Stomach smooth muscle (tissue), 2 donors: Measurements from ENCODE around the gene IL6R.

Source experiments
- H3K27ac ChIP-seq: one replicate; pipeline ENCODE4 v1.7.0; 2013; ENCODE audit warnings: mild to moderate bottlenecking, low read length, inconsistent platforms
- H3K27me3 ChIP-seq, 2 donors: one replicate each; pipeline ENCODE4 v1.7.0; 2013; ENCODE audit warnings: low read length in 2 of 2; ENCODE audit not compliant: insufficient read depth in 2 of 2, control insufficient read depth in 1 of 2
- H3K36me3 ChIP-seq, 2 donors: one replicate each; pipeline ENCODE4 v1.7.0; 2013; ENCODE audit warnings: low read length in 2 of 2; ENCODE audit not compliant: control insufficient read depth in 2 of 2, insufficient read depth in 2 of 2
- H3K4me1 ChIP-seq: one replicate; pipeline ENCODE4 v1.7.0; 2013; ENCODE audit warnings: low read length; ENCODE audit not compliant: control insufficient read depth, insufficient read depth
- H3K4me3 ChIP-seq, 2 donors: one replicate each; pipeline ENCODE4 v1.7.0; 2013; ENCODE audit warnings: low read length in 2 of 2
- H3K9ac ChIP-seq, 2 donors: one replicate each; pipeline ENCODE4 v1.7.0; 2013; ENCODE audit warnings: low read length in 2 of 2, mild to moderate bottlenecking in 1 of 2
- H3K9me3 ChIP-seq, 2 donors: one replicate each; pipeline ENCODE4 v1.7.0; 2013; ENCODE audit warnings: low read length in 2 of 2; ENCODE audit not compliant: control insufficient read depth in 2 of 2
- donor health status: healthy.
- donor health status: Pancreatic carcinoma.

Gene IL6R

DNA sequence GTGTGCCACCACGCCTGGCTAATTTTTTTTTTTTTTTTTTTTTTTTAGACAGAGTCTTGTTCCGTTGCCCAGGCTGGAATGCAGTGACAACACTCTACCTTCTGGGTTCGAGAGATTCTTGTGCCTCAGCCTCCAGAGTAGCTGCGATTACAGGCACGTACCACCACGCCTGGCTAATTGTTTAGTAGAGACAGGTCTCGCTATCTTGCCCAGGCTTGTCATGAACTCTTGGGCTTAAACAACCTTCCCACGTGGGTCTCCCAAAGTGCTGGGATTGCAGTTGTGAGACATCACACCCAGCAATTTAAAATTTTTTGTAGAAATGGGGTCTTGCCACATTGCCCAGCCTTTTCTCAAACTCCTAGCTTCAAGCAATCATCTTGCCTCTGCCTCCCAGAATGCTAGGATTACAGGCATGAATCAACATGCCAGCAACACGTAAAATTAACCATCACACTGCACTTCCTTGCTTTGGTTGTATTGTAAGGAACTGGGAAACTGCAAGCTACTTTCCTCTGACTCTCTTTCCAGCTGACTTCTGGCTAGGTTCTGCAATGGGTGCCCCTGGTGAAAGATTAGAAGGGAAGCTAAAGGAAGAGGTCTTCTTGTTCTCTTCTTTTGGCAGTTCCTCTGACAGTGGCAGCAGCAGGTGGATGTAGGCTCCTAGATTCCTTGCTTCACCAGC, 13.9 kb upstream of the IL6R start:
- no peak overlapping the region for H3K9ac ChIP-seq

DNA sequence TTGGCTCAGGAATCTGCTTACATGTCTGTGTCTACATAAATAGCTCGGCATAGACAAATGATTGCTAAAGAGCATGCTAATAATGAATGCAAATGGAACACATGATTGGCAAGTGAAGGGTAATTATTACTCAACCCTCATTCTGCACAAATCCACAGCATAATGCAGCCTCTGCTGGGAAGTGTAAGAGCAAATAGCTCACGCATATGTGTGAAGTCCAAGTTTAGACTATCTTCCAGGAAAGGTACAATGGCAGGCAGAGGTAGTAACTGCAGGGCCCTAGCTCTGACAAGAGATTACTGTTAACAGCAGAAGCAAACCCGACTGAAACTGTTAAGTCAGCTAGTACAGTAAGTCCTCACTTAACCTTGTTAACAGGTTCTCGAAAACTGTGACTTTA, 7.0 kb upstream of the IL6R start:
- no peak overlapping the region for H3K27ac ChIP-seq
- H3K36me3 ChIP-seq = no peaks in the 10 kb centered on the region
- H3K4me1 ChIP-seq = no peaks in the 10 kb centered on the region
- H3K9ac ChIP-seq = no peak overlapping the region
- H3K4me3 ChIP-seq = no peak overlapping the region
- H3K27me3 ChIP-seq = no peaks in the 10 kb centered on the region
- no peaks in the 10 kb centered on the region for H3K9me3 ChIP-seq

More for the DNA sequence above, 13.9 kb upstream of the IL6R start:
- Histone ChIP-seq H3K27me3 (no peaks in the 10 kb centered on the region), H3K4me1 (no peaks in the 10 kb centered on the region), H3K27ac (no peak overlapping the region), H3K4me3 (no peak overlapping the region), H3K9me3 (no peaks in the 10 kb centered on the region), H3K36me3 (no peaks in the 10 kb centered on the region)

DNA sequence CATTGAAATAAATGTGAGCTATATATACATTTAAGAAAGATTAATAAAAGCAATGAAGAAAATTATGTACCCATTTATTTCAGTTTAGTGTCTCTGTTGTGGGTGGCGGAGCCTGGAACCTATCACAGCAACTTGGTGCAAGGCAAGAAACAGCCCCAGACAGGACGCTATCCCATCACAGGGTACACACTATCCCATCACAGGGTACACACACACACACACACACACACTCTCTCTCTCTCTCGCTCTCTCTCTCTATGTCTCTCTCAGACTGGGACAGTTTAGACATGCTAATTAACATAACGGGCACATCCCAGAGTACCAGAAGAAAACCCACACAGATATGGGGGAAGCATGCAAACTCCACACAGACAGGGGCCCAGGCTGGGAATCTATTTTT, 6.5 kb upstream of the IL6R start:
- Histone ChIP-seq H3K9ac (no peak overlapping the region), H3K27me3 (no peaks in the 10 kb centered on the region), H3K4me3 (no peak overlapping the region), H3K9me3 (no peaks in the 10 kb centered on the region), H3K36me3 (no peaks in the 10 kb centered on the region), H3K4me1 (no peaks in the 10 kb centered on the region), H3K27ac (no peak overlapping the region)

DNA sequence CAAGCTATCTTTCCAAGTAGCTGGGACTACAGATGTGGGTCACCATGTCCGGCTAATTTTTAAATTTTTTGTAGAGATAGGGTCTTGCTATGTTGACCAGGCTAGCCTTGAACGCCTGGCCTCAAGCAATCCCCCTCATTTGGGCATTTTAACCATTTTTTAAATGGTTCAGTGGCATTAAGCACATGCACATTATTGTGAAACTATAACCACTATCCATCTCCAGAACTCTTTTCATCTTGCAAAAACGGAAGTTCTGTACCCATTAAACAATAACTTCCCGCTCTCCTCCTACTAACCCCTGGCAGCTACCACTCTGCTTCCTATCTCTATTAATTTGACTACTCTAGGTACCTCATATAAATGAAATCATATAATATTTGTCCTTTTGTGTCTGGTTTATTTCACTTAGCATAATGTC, 4.8 kb upstream of the IL6R start:
- Histone ChIP-seq H3K9ac (no peak overlapping the region), H3K4me1 (peaks cover 8% of the 10 kb centered on the region), H3K36me3 (no peaks in the 10 kb centered on the region), H3K4me3 (no peak overlapping the region), H3K27me3 (no peaks in the 10 kb centered on the region), H3K9me3 (no peaks in the 10 kb centered on the region), H3K27ac (no peak overlapping the region)

DNA sequence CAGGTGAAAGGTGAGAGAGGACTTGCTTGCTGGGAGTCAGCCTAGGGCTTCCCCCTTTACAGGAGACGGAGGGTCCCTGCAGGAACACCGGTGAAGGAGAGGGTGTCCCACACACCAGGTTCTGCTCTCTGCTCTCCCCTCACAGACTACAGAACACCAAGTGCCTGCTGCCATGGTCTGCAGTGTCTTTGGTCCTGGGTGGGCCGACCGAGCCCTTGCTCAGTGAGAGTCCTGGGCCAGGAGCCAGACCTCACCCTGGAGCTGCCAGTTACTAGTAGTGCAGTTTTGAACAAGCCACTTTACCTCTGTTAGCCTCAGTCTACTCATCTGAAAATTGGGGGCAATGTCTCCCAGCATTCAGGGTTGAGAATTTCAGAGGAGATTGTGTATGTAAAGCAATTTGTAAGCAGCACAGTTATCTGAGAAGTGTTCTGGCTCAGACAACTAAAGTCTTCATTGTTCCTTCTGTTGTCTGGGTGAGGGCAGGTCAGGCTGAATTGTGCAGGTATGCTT, 2.7 kb upstream of the IL6R start:
- no peak overlapping the region for H3K4me3 ChIP-seq
- no peak overlapping the region for H3K27ac ChIP-seq
- no peak overlapping the region for H3K9ac ChIP-seq
- peaks cover 28% of the 10 kb centered on the region for H3K4me1 ChIP-seq
- H3K36me3 ChIP-seq = no peaks in the 10 kb centered on the region
- no peaks in the 10 kb centered on the region for H3K9me3 ChIP-seq
- H3K27me3 ChIP-seq = no peaks in the 10 kb centered on the region

DNA sequence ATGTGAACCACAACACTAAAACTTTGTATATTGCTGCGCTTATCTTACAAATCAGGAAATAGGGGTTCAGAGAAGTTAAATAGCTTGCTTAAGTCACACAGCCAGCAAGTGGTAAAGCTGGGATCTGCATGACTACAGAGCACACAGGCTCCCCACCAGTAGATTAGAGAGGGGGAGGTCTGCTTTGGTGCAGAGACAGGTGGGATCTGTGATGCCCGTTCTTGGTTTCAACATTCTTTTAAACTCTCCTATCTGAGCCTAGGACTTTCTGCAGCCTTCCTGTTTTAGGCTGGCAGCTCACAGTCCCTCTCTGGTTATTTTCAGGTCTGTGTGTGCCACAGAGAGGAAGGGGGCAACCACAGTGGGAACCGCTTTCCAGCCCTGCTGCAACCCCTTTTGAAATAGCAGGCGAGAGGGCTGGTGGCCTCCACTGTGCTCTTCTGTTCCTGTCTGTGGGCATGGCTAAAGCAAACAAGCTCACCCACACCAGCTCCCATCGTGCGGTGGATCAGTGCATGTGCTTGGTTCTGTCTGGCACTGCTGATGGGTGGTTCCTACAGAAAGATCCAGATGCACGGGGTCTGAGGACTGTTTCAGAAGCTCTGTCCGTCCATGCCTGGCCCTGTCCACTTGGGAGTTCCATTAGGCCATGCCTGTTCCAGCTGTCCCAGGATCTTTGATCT, 1.7 kb upstream of the IL6R start:
- H3K27ac ChIP-seq = no peak overlapping the region
- H3K9me3 ChIP-seq = no peaks in the 10 kb centered on the region
- H3K9ac ChIP-seq = no peak overlapping the region
- no peaks in the 10 kb centered on the region for H3K27me3 ChIP-seq
- H3K36me3 ChIP-seq = no peaks in the 10 kb centered on the region
- peaks cover 36% of the 10 kb centered on the region for H3K4me1 ChIP-seq
- H3K4me3 ChIP-seq = no peak overlapping the region

DNA sequence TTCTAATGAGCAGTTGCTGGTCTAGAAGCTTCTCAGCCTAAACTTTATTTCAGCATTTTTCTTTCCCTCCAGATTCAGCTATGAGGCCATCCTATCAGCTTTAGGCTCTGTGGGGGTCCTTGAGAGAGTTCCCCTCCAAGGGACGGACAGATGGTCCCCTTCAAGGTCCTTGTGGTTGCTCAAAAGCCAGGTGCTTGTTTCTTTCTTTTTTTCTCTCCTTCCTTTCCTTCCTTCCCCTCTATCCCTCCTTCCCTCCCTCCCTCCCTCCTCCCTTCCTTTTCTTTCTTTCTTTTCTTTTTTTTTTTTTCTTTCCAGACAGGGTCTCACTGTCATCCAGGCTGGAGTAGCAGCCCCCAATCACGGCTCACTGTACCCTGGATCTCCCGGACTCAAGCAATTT, 1.2 kb upstream of the IL6R start:
- H3K27ac ChIP-seq = no peak overlapping the region
- no peaks in the 10 kb centered on the region for H3K36me3 ChIP-seq
- H3K9me3 ChIP-seq = no peaks in the 10 kb centered on the region
- H3K27me3 ChIP-seq = no peaks in the 10 kb centered on the region
- peaks cover 42% of the 10 kb centered on the region for H3K4me1 ChIP-seq
- H3K4me3 ChIP-seq = no peak overlapping the region
- H3K9ac ChIP-seq = no peak overlapping the region

DNA sequence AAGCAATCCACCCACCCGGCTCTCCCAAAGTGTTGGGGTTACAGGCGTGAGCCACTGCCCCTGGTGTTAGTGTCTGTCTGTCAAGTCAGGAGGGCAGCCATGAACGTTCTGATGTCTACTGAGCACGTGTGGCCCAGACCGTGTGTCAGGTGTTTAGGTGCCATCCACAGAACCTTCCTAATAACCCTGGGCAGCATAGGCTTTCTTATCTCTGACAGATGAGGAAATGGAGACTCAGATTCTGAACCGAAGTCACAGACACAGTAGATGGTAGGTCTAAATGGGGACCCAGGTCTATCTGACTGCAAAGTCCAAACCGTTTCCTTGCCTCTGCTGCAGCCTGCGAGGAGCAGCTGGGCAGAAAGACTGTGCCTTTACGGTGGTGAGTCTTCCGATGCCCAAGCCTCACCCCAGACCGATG, 622 bp upstream of the IL6R start:
- no peaks in the 10 kb centered on the region for H3K9me3 ChIP-seq
- H3K36me3 ChIP-seq = no peaks in the 10 kb centered on the region
- peak overlapping the region; percentile 68 to 90 for H3K4me3 ChIP-seq
- H3K27ac ChIP-seq = peak overlapping the region; percentile 97
- H3K9ac ChIP-seq = peak overlapping the region; percentile 87 to 89
- H3K4me1 ChIP-seq = peaks cover 46% of the 10 kb centered on the region
- H3K27me3 ChIP-seq = no peaks in the 10 kb centered on the region

DNA sequence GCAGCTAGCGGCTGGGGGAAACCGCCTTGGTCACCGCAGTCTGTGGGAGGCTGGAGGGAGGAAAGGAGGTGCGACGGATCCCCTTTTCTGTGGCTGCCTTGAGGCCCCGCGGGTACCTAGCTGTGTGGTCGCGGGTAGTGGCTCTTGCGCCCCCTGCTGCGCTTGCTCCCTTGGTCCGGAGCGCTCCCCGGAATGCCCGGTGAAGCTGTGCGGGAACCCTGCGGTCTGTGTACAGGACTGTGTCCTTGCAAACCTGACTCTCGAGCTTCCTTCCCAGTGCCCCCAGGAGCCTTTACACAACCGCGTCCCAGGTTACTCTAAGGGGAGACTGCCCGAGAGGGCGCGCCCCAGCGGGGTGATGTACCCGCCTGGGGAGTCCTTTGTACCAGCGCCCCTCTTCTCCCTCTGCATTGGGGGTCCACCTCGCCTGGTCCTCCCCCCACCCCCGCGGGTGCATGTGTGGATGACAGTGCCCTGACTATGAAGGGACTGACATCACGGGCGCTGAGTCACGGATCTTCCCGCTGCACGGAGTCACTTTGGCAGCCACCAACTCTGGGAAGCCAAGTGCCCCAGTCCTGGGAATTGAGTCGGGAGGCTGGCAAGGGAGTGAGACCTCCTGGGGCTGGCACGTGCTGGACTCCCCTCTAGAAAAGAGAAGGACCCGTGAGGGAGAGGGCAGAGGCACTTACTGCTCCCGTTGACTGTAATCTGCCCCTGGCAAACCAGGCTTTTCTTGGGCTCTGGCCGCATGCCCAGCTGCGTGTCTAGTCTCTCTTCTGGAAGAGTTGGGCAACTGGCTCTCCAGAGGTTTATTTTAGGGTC, 816 bp downstream of the IL6R start:
- H3K27me3 ChIP-seq = no peaks in the 10 kb centered on the region
- H3K27ac ChIP-seq = peak overlapping the region; percentile 97
- peak overlapping the region; percentile 84 to 90 for H3K4me3 ChIP-seq
- peaks cover 60% of the 10 kb centered on the region for H3K4me1 ChIP-seq
- H3K36me3 ChIP-seq = no peaks in the 10 kb centered on the region
- H3K9me3 ChIP-seq = no peaks in the 10 kb centered on the region
- H3K9ac ChIP-seq = peak overlapping the region; percentile 90 to 93

DNA sequence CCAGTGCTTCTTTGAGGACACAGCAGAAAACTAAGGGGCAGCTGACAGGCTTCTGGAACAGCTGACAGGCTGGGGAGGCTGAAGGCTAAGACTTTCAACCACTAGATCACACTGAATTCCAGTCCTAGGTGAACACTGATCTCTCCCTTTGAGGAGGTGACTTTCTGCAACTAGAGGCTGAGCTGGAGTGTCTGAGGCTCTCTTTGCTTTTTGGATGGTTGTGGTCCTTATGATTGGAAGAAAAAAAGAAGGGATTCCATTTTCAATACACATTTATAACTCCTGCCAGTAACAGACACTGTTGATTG, 1.4 kb downstream of the IL6R start:
- no peaks in the 10 kb centered on the region for H3K36me3 ChIP-seq
- no peaks in the 10 kb centered on the region for H3K9me3 ChIP-seq
- H3K9ac ChIP-seq = peak overlapping the region; percentile 90 to 93
- H3K27me3 ChIP-seq = no peaks in the 10 kb centered on the region
- H3K27ac ChIP-seq = peak overlapping the region; percentile 97
- peaks cover 66% of the 10 kb centered on the region for H3K4me1 ChIP-seq
- H3K4me3 ChIP-seq = peak overlapping the region; percentile 84 to 90
